ENCODE data around the gene MYO5A.
A peak's percentile ranks its signal among the peaks of the same experiment; 100 is the strongest.

Gene MYO5A

DNA sequence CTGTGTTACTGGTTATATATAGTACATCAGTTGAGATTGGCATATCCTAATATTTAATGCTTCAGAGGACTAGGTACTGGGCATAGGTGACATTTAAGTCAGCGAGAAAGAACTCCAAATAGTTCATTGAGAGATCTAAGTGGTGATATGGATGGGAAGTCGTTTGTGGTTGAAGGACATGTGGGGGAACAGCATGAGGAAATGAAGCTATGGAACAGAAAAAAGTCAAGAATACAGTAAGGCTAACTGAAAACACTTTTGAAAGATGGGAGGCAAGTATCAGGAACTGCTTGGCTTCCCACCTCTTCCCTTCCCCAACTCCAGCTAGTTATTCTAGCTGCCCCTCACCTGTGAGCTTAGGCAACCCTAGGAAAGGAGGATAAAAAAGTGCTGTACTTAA is 3.7 kb upstream of the MYO5A start:
- TF ChIP-seq, protein P1, sequence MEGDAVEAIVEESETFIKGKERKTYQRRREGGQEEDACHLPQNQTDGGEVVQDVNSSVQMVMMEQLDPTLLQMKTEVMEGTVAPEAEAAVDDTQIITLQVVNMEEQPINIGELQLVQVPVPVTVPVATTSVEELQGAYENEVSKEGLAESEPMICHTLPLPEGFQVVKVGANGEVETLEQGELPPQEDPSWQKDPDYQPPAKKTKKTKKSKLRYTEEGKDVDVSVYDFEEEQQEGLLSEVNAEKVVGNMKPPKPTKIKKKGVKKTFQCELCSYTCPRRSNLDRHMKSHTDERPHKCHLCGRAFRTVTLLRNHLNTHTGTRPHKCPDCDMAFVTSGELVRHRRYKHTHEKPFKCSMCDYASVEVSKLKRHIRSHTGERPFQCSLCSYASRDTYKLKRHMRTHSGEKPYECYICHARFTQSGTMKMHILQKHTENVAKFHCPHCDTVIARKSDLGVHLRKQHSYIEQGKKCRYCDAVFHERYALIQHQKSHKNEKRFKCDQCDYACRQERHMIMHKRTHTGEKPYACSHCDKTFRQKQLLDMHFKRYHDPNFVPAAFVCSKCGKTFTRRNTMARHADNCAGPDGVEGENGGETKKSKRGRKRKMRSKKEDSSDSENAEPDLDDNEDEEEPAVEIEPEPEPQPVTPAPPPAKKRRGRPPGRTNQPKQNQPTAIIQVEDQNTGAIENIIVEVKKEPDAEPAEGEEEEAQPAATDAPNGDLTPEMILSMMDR (IDR thresholded peaks at IDR 0.05; ENCODE audit: low read depth, low read length), result no peak
- H3K4me3 ChIP-seq (ENCODE audit: low read depth, low read length), result no peak overlapping the region

DNA sequence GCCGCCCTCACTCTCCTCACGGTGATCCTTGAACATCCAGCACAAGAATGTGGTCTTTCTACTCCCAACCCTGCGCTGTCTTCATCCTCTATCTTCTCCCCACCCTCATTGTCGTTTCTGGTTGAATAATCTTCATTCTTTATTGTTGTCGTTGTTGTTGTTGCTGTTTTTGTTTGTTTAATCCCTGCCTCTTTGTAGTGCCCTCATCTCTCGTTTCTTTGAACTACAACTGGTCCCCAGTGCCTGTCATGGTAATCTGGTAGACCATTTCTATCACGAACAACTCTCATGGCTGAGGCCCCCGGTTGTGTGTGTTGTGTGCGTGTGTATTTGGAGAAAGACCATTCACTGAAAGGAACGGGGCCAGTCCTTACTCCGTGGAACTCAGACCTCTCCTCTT is 1.3 kb upstream of the MYO5A start:
- TF ChIP-seq, protein P1 (IDR thresholded peaks at IDR 0.05; ENCODE audit: low read depth, low read length), result no peak

DNA sequence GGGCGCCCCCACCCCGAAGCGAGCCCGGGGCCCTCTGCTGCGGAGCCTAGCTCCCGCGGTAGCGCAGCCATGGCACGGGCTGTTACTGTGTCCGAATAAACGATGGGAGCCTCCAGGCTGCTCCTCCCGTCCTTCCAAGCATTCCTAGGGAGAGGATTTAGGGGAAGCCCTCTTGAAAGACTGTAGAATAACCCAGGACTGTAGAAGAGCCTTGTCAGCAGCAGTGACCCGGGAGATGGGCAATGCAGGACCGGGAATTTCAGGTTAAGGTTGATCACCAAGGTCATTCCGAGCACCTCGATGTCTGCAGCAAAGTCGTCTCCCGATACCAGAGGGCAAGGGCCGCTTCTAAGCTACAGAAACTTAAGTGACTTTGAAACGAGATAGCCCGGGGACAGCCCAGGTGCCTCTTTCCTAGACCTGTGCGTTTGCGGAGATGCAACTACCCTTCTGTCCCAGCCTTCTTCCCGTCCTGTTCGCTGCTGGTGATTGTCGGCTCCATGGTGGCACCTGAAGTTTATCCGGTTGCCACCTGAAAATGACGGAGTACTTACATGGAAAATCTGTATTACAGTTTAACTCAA is 753 bp upstream of the MYO5A start:
- TF ChIP-seq, protein P1 (IDR thresholded peaks at IDR 0.05; ENCODE audit: low read depth, low read length), result no peak

More for the DNA sequence above, 1.3 kb upstream of the MYO5A start:
- H3K4me3 ChIP-seq (ENCODE audit: low read depth, low read length), result no peak overlapping the region; the same call in 1 of the 2 replicates

GRCh38 chr15:52527911-52528563 is 643 bp downstream of the MYO5A start:
- H3K4me3 ChIP-seq (ENCODE audit: low read depth, low read length), result peak overlapping the region; percentile 74
- TF ChIP-seq, protein P1 (IDR thresholded peaks at IDR 0.05; ENCODE audit: low read depth, low read length), result no peak

More for the DNA sequence above, 753 bp upstream of the MYO5A start:
- peak overlapping the region; percentile 74 for H3K4me3 ChIP-seq (ENCODE audit: low read depth, low read length)

DNA sequence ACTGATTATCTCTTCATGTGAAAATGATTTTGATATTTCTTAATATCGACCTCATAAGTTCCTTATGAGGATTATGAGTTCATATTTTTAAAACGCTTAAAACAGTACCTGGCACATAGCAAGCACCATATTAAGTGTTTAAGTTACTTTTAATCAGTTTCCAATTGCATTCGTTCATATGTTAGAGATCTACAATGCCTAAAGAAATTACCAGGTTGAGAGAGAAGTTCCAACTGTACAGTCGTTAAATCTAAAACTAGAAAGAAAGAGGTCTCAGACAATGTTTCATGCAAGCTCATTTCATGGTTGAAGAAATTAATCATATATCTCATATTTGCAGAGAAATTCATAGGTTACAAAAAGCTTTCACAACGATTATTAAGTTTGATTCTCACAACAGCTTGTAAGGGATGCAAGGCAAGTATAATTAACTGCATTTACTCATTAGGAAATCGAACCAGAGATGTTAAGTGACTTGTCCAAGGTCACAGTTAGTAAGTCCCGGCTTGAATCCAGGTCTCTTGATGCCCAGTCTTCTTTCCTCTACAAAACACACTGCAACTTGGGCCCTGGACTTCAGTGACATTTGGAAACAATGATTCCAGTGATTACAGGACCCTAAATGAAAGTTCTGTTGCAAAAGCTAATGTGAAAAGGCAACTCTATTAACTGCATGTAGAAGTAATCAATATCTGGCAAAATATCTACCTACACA is 1.3 kb downstream of the MYO5A start:
- peak overlapping the region; percentile 74 for H3K4me3 ChIP-seq (ENCODE audit: low read depth, low read length)
- TF ChIP-seq, protein P1 (IDR thresholded peaks at IDR 0.05; ENCODE audit: low read depth, low read length), result no peak

DNA sequence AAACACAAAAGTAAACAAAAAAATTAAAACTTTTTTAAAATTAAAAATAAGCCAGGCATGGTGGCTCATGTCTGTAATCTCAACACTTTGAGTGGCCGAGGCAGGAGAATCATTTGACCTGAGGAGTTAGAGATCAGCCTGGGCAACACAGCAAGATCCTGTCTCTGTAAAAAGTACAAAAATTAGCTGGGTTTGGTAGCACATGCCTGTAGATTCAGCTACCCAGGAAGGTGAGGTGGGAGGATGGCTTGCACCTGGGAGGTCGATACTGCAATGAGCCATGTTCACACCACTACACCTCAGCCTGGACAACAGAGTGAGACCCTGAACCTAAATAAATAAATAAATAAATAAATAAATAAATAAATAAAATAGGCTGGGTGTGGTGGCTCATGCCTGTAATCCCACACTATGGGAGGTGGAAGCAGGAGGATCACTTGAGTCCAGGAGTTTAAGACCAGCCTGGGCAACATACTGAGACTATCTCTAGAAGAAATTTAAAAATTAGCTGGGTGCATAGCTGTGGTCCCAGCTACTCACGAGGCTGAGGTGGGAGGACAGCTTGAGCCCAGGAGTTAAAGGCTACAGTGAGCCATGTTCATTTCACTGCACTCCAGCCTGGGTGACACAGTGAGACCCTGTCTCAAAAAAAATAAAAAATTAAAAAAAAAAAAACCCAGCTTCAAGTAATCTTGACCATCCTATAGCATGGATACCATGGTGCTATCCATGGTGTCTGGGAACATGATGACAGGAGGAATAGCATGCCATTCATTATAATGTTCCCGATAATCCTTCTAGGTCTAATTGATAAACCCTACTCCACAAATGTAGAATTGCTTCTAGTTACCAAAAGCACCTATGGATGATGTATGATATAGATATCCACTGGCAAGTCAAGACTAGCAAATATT is 4.2 kb downstream of the MYO5A start:
- no peak overlapping the region for H3K4me3 ChIP-seq (ENCODE audit: low read depth, low read length)
- TF ChIP-seq, protein P1 (IDR thresholded peaks at IDR 0.05; ENCODE audit: low read depth, low read length), result no peak

Measured in WI38 (cell line).